Measurements from ENCODE around the gene SYNE4.
"Not testable (repeated sequence)": the region's sequence is repeated elsewhere in the genome, so short reads cannot be mapped to it uniquely, and the experiment has no call there.

SYNE4 gene

DNA sequence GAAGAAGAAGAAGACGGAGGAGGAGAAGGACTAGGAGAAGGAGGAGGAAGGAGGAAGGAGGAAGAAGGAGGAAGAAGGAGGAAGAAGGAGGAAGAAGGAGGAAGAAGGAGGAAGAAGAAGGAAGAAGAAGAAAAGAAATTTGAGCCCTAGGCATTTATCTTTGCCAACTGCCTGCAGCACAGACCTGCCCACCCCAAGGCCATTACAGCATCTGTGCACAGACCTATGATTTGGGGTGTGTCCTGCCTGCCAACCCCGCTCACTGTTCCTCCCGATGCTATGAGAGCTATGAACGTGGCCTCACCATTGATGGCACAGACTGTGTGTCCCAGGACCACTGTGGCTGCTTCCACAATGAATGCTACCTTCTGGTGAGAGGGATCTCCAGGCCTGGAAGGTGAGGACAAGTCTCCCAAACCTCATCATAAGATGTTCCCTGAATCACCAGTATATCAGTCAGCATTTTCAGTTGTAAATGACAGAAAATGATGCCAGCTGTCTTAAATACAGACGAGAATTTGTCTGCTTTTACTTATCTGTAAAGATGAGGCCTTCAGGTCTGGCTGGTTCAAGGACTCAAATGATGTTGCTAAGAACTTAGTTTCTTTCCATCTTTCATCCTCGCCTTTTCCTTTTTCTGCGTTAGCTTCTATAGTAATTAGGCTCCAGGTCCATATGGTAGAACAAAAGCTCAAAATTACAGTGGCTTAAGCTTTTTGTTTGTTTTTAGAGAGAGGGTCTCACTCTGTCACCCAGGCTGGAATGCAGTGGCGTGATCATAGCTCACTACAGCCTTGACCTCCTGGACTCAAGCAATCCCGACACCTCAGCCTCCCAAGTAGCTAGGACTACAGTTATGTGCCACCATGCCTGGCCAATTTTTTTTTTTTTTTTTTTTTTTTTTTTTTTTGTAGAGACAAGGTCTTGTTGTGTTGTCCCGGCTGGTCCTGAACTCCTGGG, 17.6 kb downstream of the SYNE4 start:
- in situ Hi-C loops (cut with MboI; ENCODE audit: low sequenced_read_pairs), result no loop called here

GRCh38 chr19:35990156-35990555, 18.5 kb downstream of the SYNE4 start:
- in situ Hi-C loops (cut with MboI; ENCODE audit: low sequenced_read_pairs), result no loop called here

DNA sequence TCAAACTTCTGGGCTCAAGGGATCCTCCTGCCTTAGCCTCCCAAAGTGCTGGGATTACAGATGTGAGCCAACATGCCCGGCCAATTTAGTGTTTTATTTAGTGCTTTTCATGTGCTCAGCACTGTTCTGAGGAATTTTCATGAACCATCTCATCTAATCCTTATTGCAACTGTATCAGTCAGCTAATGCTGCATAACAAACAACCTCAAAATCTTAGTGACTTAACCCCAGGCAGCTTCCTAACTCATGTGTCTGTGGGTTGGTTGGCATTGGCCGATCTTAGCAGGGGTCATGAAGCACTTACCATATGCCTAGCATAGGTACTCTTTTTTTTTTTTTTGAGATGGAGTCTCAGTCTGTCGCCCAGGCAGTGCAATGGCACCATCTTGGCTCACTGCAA, 19.8 kb downstream of the SYNE4 start:
- in situ Hi-C loops (cut with MboI; ENCODE audit: low sequenced_read_pairs), result no loop called here

GRCh38 chr19:35987571-35987896, 21.1 kb downstream of the SYNE4 start:
- in situ Hi-C loops (cut with MboI; ENCODE audit: low sequenced_read_pairs), result no loop called here

DNA sequence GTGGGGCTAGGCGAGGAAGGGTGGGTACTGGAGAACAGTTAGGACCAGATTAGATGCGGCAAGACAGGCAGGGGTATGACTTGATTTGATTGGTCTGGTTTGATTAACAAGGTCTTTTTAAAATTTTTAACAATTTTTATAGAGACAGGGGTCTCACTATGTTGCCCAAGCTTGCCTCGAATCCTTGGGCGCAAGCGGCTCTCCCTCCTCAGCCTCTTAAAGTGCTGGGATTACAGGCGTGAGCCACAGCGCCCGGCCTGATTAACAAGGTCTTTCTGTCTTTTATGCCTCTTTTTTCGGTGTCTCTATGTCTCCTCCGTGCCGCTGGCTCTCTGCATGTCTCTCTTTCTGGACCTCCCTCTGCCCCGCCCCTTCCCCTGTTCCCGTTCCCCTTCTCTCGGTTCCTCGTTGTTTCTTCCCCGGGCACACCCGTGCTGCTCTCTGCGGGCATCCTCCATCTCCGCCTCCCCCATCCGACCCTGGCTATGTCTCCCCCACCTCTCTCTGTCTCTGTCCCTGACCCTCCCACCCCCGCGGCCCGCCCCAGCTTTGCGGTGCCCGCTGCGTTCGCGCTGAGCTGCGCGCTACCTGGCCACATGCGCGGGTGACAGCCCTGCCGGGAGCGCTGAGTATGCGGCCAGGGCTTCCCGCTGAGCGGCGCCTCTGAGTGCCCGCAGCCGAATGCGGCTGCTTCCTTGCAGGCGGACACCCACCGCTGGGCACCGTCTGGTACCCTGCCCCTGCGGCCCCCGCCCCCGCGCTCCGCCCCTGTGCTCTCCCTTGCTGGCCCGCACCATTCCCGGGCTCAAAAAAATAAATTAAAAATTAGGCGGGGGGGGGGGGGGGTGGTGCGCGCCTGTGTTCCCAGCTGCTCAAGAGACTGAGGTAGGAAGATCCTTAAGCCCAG, 21.7 kb downstream of the SYNE4 start:
- in situ Hi-C loops (cut with MboI; ENCODE audit: low sequenced_read_pairs), result no loop called here

GRCh38 chr19:35986111-35986510, 22.5 kb downstream of the SYNE4 start:
- in situ Hi-C loops (cut with MboI; ENCODE audit: low sequenced_read_pairs), result no loop called here

GRCh38 chr19:35983177-35983576, 25.4 kb downstream of the SYNE4 start:
- in situ Hi-C loops (cut with MboI; ENCODE audit: low sequenced_read_pairs), result no loop called here

DNA sequence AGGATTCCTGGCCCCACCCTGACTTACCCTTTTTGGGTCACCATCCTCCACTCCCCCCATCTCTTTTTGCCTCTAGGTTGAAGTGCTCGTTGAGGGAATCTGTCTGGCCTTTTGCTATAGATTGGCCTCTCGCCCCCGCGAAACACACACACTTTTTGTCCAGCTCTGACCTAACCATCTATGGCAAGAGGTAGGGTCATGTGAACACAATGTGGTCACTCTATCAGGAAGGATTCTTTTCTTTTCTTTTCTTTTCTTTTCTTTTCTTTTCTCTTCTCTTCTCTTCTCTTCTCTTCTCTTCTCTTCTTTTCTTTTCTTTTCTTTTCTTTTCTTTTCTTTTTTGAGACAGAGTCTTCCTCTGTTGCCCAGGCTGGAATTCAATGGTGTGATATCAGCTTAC, 27.6 kb downstream of the SYNE4 start:
- in situ Hi-C loops (cut with MboI; ENCODE audit: low sequenced_read_pairs), result not testable (repeated sequence)

GRCh38 chr19:35978832-35979365, 29.7 kb downstream of the SYNE4 start:
- in situ Hi-C loops (cut with MboI; ENCODE audit: low sequenced_read_pairs), result no loop called here

DNA sequence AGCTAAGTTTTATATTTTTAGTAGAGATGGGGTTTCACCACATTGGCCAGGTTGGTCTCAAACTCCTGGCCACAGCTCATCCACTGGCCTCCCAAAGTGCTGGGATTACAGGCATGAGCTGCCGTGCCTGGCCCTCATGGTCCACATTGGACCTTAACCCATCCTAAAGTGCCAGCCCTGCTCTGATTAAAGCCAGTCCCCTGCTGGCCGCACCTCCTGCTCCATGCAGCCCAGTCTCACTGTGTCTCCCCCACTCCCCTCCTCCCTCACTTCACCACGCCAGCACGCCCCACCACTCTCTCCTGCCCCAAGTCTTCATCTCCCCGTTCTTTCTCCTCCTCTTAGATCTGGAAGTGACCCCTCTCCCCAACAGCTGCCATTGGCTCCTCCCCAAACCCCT, 30.3 kb downstream of the SYNE4 start:
- in situ Hi-C loops (cut with MboI; ENCODE audit: low sequenced_read_pairs), result no loop called here

GRCh38 chr19:35977446-35978222, 31.0 kb downstream of the SYNE4 start:
- in situ Hi-C loops (cut with MboI; ENCODE audit: low sequenced_read_pairs), result no loop called here

- in situ Hi-C loops (cut with MboI; ENCODE audit: low sequenced_read_pairs), result no loop called here
Measured at GRCh38 chr19:35975608-35976214, 32.9 kb downstream of the SYNE4 start.

DNA sequence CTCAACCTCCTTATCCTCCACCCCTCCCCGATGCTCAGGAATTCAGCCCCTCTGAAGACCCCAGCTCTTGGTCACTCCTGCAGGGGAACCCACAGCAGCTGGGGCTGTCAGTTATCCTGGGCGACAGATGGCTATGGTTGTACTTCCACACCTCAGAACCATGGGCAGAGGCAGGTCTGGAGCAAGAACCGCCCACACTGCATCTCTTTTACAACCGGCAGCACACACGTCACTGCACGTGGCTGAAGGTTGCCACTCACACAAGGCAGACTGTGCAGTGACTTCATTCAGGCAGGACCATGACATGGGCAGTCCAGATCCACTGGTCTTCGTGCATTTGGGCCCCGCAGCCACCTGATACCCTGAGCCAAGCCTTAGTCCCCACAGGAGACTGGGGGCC, 35.1 kb downstream of the SYNE4 start:
- in situ Hi-C loops (cut with MboI; ENCODE audit: low sequenced_read_pairs), result no loop called here

DNA sequence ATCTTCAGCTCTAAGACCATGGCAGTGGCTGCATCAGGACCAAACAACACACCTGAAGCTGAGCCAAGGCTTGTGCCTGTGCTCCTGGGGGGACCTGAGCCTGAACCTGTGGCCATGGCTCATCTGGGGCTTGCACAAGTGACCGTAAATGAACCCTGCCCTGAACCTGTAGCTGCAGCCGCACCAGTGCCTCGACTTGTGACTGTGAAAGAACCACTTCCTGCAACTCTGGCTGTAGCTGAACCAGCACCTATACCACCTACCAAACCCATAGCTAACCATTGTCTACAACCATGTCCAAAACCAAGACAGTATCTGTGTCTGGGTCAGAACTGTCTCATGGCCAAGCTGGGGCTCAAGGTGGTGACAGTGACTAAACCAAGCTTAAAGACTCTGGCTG, 41.8 kb downstream of the SYNE4 start:
- in situ Hi-C loops (cut with MboI; ENCODE audit: low sequenced_read_pairs), result no loop called here

DNA sequence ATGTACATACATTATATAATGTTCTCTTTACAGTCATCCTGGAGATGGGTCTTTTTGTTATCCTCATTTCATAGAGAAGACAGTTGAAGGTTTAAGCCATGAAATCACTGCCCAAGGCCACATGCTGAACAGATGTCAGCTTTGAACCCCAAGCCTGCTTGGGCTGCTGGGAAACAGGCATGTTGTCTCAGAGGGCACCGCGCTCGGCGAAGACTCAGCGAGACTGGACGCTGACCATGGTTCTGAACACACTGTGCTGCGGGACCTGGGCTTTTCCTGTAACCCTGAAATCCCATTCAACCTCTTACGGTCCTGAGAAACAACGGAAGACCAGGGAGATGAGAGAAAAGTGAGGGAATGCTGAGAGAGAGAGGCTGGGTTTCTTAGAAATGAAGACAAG, 45.1 kb downstream of the SYNE4 start:
- in situ Hi-C loops (cut with MboI; ENCODE audit: low sequenced_read_pairs), result no loop called here

GRCh38 chr19:35960432-35960972, 48.1 kb downstream of the SYNE4 start:
- in situ Hi-C loops (cut with MboI; ENCODE audit: low sequenced_read_pairs), result no loop called here

GRCh38 chr19:35959968-35960320, 48.7 kb downstream of the SYNE4 start:
- in situ Hi-C loops (cut with MboI; ENCODE audit: low sequenced_read_pairs), result no loop called here

- in situ Hi-C loops (cut with MboI; ENCODE audit: low sequenced_read_pairs), result no loop called here
Measured at GRCh38 chr19:35959040-35959967, 49.3 kb downstream of the SYNE4 start.

DNA sequence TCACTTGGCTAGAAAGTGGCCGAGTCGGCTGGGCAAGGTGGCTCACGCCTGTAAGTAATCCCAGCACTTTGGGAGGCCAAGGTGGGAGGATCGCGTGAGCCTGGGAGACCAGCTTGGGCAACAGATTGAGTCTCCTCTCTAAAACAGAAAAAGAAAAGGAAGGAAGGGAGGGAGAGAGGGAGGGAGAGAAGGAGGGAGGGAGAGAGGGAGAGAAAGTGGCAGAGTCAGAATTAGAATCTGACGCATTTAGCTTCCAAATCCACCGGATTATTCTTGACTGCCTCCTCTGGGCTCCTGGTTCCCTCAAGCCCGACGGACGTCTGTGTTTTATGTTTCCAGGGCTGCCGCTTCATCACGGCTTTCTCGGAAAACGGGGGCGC, 50.0 kb downstream of the SYNE4 start:
- in situ Hi-C loops (cut with MboI; ENCODE audit: low sequenced_read_pairs), result no loop called here

All from hTERT RPE-1 (cell line).